AG04449 (cell line): Measurements from ENCODE around the gene HCK.

Experiments used
- CTCF ChIA-PET: fragments of 350-600 bp; formaldehyde crosslinking; extraction: SDS; loops from one replicate; lab custom pipeline; 2021; ENCODE audit warnings: antibody characterized with exemption; lab: Yijun Ruan, JAX
- POLR2A ChIA-PET: fragments of 400-600, 350-600 bp; formaldehyde crosslinking; extraction: SDS; loops from one replicate; lab custom pipeline; 2020; ENCODE audit warnings: antibody characterized with exemption, inconsistent platforms; lab: Yijun Ruan, JAX
- DNase-seq: peaks from one replicate; pipeline ENCODE4 v3.0.0-alpha.2; 2010; ENCODE audit warnings: low read depth, low spot score
- H3K4me3 ChIP-seq: 2 replicates; pipeline ENCODE4 v1.5.1; 2011; ENCODE audit warnings: low read depth, mild to moderate bottlenecking, control low read depth, low read length
- TF ChIP-seq, protein P1 (sequence below): IDR thresholded peaks from one replicate; pipeline ENCODE4 v1.5.1; 2011; ENCODE audit warnings: mild to moderate bottlenecking, moderate library complexity, low read length, control low read depth, inconsistent platforms; ENCODE audit not compliant: insufficient read depth; ENCODE audit errors: missing control alignments

Gene HCK

DNA sequence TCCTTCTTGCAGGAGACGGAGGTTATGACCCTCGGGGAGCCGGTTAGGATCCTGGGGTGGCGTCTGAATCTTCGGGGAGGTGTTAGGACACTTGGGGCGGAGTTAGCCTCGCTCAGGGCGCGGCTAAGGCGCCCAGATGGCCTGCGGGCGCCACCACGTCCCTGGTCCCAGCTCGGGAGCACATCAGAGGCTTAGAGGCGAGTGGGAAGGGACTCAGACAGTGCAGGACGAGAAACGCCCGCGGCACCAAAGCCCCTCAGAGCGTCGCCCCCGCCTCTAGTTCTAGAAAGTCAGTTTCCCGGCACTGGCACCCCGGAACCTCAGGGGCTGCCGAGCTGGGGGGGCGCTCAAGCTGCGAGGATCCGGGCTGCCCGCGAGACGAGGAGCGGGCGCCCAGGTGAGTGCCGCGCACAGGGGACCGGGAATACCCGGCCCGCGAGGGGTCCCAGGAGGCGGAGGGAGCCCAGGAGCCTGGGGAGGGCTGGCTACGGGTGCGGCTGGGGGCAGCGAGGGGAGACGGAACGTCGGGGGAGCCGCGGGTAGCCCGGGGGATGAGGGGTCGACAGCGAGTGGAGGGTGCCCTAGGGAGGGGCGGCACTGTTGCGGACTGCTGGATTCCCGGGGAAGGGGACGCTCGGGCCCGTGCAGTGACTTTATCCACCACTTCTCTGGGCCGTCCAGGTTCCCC lies at the start of gene HCK:
Gene HCK, plus strand, starts transcription at position 153 of the 688 bp plus-strand sequence.
- no peak for DNase-seq
- CTCF ChIA-PET, result no interaction called here
- TF ChIP-seq, protein P1, sequence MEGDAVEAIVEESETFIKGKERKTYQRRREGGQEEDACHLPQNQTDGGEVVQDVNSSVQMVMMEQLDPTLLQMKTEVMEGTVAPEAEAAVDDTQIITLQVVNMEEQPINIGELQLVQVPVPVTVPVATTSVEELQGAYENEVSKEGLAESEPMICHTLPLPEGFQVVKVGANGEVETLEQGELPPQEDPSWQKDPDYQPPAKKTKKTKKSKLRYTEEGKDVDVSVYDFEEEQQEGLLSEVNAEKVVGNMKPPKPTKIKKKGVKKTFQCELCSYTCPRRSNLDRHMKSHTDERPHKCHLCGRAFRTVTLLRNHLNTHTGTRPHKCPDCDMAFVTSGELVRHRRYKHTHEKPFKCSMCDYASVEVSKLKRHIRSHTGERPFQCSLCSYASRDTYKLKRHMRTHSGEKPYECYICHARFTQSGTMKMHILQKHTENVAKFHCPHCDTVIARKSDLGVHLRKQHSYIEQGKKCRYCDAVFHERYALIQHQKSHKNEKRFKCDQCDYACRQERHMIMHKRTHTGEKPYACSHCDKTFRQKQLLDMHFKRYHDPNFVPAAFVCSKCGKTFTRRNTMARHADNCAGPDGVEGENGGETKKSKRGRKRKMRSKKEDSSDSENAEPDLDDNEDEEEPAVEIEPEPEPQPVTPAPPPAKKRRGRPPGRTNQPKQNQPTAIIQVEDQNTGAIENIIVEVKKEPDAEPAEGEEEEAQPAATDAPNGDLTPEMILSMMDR, result no peak
- no peak within 1 kb of the TSS for H3K4me3 ChIP-seq
- POLR2A ChIA-PET, result no interaction called here

GRCh38 chr20:32003325-32003724 lies 48.7 kb upstream of the HCK start:
- CTCF ChIA-PET, result interaction anchor here (1.2 to 1.9 kb wide), 2 partner anchors 28 to 51 kb away, joined by 4 to 7 read pairs; partner anchors contain the start of gene PDRG1
- TF ChIP-seq, protein P1, result no peak
- no peak for DNase-seq
- POLR2A ChIA-PET, result no interaction called here
- H3K4me3 ChIP-seq, result no peak overlapping the region

GRCh38 chr20:32004963-32005362 lies 47.1 kb upstream of the HCK start:
- TF ChIP-seq, protein P1, result no peak
- ChIA-PET CTCF (interaction anchor here (1.9 kb wide), 1 partner anchor 26 kb away, joined by 7 read pairs; no protein-coding TSS in a partner anchor), POLR2A (no interaction called here)
- DNase-seq, result no peak
- H3K4me3 ChIP-seq, result no peak overlapping the region

- no peak overlapping the region for H3K4me3 ChIP-seq
- TF ChIP-seq, protein P1, result no peak
- ChIA-PET CTCF (no interaction called here), POLR2A (no interaction called here)
- no peak for DNase-seq
Observed at GRCh38 chr20:32006053-32006452, 46.0 kb upstream of the HCK start.

DNA sequence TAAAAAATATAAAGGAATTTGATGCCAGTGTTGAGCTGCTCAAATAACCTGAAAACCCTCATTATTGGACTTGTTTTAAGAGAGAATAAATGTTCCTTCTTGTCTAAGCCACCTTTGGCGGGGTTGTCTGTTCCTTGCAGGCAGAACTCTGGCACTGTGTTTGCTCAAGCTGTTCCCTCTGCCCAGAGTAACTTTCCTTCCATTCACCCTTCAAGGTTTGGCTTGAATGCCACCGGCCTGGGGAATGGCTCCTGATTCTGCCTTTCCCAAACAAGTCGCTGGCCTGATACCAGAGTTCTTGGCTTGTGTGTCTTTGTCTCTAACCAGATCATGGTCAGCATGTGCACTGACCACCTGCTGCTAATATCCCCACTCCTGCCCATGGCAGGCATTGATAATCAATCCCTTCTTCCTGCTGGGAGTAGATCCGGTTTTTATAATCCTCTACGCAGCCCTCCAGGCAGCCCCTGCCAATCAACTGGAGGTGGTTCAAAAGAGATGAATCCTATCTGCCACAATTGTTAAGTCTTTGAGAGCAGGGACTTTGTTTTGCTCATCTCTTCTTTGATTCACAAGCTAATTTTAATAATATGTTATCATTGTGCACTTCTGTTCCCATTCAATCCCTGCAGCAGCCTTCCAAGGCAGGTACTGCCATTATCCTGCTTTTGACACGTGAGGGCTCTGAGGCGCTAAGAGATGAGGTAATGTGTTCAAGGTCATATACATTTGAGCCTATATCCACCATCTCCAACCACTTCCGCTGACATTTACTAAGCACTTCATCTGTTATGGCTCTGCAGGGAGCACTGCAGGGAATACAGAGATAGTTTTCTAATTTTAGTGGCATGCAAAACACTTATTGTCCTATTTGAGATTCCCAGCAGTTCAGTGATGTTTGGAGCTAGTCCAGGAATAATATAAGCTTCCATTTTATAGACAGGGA lies 44.9 kb upstream of the HCK start:
- no peak overlapping the region for H3K4me3 ChIP-seq
- ChIA-PET CTCF (interaction anchor here (0.7 to 1.3 kb wide), 2 partner anchors 25 to 156 kb away, joined by 3 to 6 read pairs; no protein-coding TSS in a partner anchor), POLR2A (no interaction called here)
- TF ChIP-seq, protein P1, result no peak
- DNase-seq, result no peak
